ENCODE measurements around the gene ATP6V1B1. TPM values are rescaled to one million over a fixed set of nuclear protein-coding genes. Genes with fewer than 3 reads are reported as not detected.

Gene ATP6V1B1
- total RNA-seq, 2 donors from 2014 or later, result not detected

- no peak for ATAC-seq (replicated peaks)
- Mint-ChIP-seq H3K27me3 (peaks cover 14% of the 10 kb centered on the region), H3K4me3 (no peak overlapping the region), H3K4me1 (no peaks in the 10 kb centered on the region), H3K9me3 (no peaks in the 10 kb centered on the region), H3K27ac (no peak overlapping the region), H3K36me3 (ENCODE audit: low read depth) (no peaks in the 10 kb centered on the region)
These were observed 6.0 kb downstream of the ATP6V1B1 start for GRCh38 chr2:70941701-70942100.

GRCh38 chr2:70942396-70943204 lies 6.9 kb downstream of the ATP6V1B1 start:
- Mint-ChIP-seq H3K36me3 (ENCODE audit: low read depth) (no peaks in the 10 kb centered on the region), H3K4me1 (no peaks in the 10 kb centered on the region), H3K27ac (no peak overlapping the region), H3K4me3 (no peak overlapping the region), H3K9me3 (no peaks in the 10 kb centered on the region), H3K27me3 (peaks cover 16% of the 10 kb centered on the region)
- ATAC-seq (replicated peaks), result no peak

GRCh38 chr2:70943205-70943871 lies 7.6 kb downstream of the ATP6V1B1 start:
- peaks cover 2% of the 10 kb centered on the region for H3K4me1 Mint-ChIP-seq
- H3K36me3 Mint-ChIP-seq (ENCODE audit: low read depth), result no peaks in the 10 kb centered on the region
- H3K27me3 Mint-ChIP-seq, result peaks cover 21% of the 10 kb centered on the region
- ATAC-seq (replicated peaks), result no peak
- H3K27ac Mint-ChIP-seq, result peak overlapping the region; percentile 18
- H3K4me3 Mint-ChIP-seq, result no peak overlapping the region
- H3K9me3 Mint-ChIP-seq, result no peaks in the 10 kb centered on the region

- Mint-ChIP-seq H3K9me3 (no peaks in the 10 kb centered on the region), H3K27ac (peak overlapping the region; percentile 18), H3K27me3 (peaks cover 20% of the 10 kb centered on the region), H3K4me1 (peaks cover 4% of the 10 kb centered on the region), H3K4me3 (no peak overlapping the region), H3K36me3 (ENCODE audit: low read depth) (no peaks in the 10 kb centered on the region)
- ATAC-seq (replicated peaks), result no peak
These were observed 8.5 kb downstream of the ATP6V1B1 start for GRCh38 chr2:70944111-70944690.

- Mint-ChIP-seq H3K9me3 (no peaks in the 10 kb centered on the region), H3K27me3 (peaks cover 17% of the 10 kb centered on the region), H3K27ac (no peak overlapping the region), H3K36me3 (ENCODE audit: low read depth) (no peaks in the 10 kb centered on the region), H3K4me3 (no peak overlapping the region), H3K4me1 (peaks cover 4% of the 10 kb centered on the region)
- ATAC-seq (replicated peaks), result peak; percentile 27
These were observed 11.2 kb downstream of the ATP6V1B1 start for GRCh38 chr2:70946832-70947442.

GRCh38 chr2:70947556-70948184 lies 12.0 kb downstream of the ATP6V1B1 start:
- H3K27me3 Mint-ChIP-seq, result peaks cover 17% of the 10 kb centered on the region
- H3K9me3 Mint-ChIP-seq, result no peaks in the 10 kb centered on the region
- H3K4me3 Mint-ChIP-seq, result peak overlapping the region; percentile 81
- peak; percentile 10 for ATAC-seq (replicated peaks)
- peak overlapping the region; percentile 10 for H3K27ac Mint-ChIP-seq
- no peaks in the 10 kb centered on the region for H3K36me3 Mint-ChIP-seq (ENCODE audit: low read depth)
- peaks cover 4% of the 10 kb centered on the region for H3K4me1 Mint-ChIP-seq

GRCh38 chr2:70948337-70949003 lies 12.8 kb downstream of the ATP6V1B1 start:
- H3K4me1 Mint-ChIP-seq, result peaks cover 4% of the 10 kb centered on the region
- H3K36me3 Mint-ChIP-seq (ENCODE audit: low read depth), result no peaks in the 10 kb centered on the region
- peak overlapping the region; percentile 81 for H3K4me3 Mint-ChIP-seq
- H3K27ac Mint-ChIP-seq, result peak overlapping the region; percentile 10
- ATAC-seq (replicated peaks), result peak; percentile 97
- H3K27me3 Mint-ChIP-seq, result peaks cover 20% of the 10 kb centered on the region
- no peaks in the 10 kb centered on the region for H3K9me3 Mint-ChIP-seq

- Mint-ChIP-seq H3K4me3 (peak overlapping the region; percentile 0), H3K27me3 (peaks cover 21% of the 10 kb centered on the region), H3K4me1 (peaks cover 4% of the 10 kb centered on the region), H3K27ac (no peak overlapping the region), H3K36me3 (ENCODE audit: low read depth) (no peaks in the 10 kb centered on the region), H3K9me3 (no peaks in the 10 kb centered on the region)
- no peak for ATAC-seq (replicated peaks)
These were observed 13.4 kb downstream of the ATP6V1B1 start for GRCh38 chr2:70949086-70949485.

GRCh38 chr2:70954886-70955285 lies 19.2 kb downstream of the ATP6V1B1 start:
- no peak overlapping the region for H3K27ac Mint-ChIP-seq
- no peaks in the 10 kb centered on the region for H3K4me1 Mint-ChIP-seq
- peaks cover 13% of the 10 kb centered on the region for H3K27me3 Mint-ChIP-seq
- no peaks in the 10 kb centered on the region for H3K9me3 Mint-ChIP-seq
- no peak for ATAC-seq (replicated peaks)
- no peak overlapping the region for H3K4me3 Mint-ChIP-seq
- H3K36me3 Mint-ChIP-seq (ENCODE audit: low read depth), result no peaks in the 10 kb centered on the region

- H3K27ac Mint-ChIP-seq, result no peak overlapping the region
- no peaks in the 10 kb centered on the region for H3K4me1 Mint-ChIP-seq
- H3K9me3 Mint-ChIP-seq, result no peaks in the 10 kb centered on the region
- no peak for ATAC-seq (replicated peaks)
- H3K27me3 Mint-ChIP-seq, result peaks cover 15% of the 10 kb centered on the region
- H3K4me3 Mint-ChIP-seq, result no peak overlapping the region
- no peaks in the 10 kb centered on the region for H3K36me3 Mint-ChIP-seq (ENCODE audit: low read depth)
These were observed 20.4 kb downstream of the ATP6V1B1 start for GRCh38 chr2:70956141-70956540.

GRCh38 chr2:70957798-70958197 lies 22.1 kb downstream of the ATP6V1B1 start:
- ATAC-seq (replicated peaks), result no peak
- H3K9me3 Mint-ChIP-seq, result no peaks in the 10 kb centered on the region
- no peak overlapping the region for H3K4me3 Mint-ChIP-seq
- H3K27ac Mint-ChIP-seq, result no peak overlapping the region
- no peaks in the 10 kb centered on the region for H3K36me3 Mint-ChIP-seq (ENCODE audit: low read depth)
- no peaks in the 10 kb centered on the region for H3K4me1 Mint-ChIP-seq
- H3K27me3 Mint-ChIP-seq, result peaks cover 18% of the 10 kb centered on the region

GRCh38 chr2:70958759-70959158 lies 23.1 kb downstream of the ATP6V1B1 start:
- H3K27ac Mint-ChIP-seq, result no peak overlapping the region
- ATAC-seq (replicated peaks), result no peak
- no peaks in the 10 kb centered on the region for H3K4me1 Mint-ChIP-seq
- no peaks in the 10 kb centered on the region for H3K9me3 Mint-ChIP-seq
- H3K36me3 Mint-ChIP-seq (ENCODE audit: low read depth), result no peaks in the 10 kb centered on the region
- no peak overlapping the region for H3K4me3 Mint-ChIP-seq
- peaks cover 20% of the 10 kb centered on the region for H3K27me3 Mint-ChIP-seq

GRCh38 chr2:70959271-70959761 lies 23.6 kb downstream of the ATP6V1B1 start:
- Mint-ChIP-seq H3K27ac (no peak overlapping the region), H3K27me3 (peaks cover 20% of the 10 kb centered on the region), H3K36me3 (ENCODE audit: low read depth) (no peaks in the 10 kb centered on the region), H3K9me3 (no peaks in the 10 kb centered on the region), H3K4me3 (no peak overlapping the region), H3K4me1 (no peaks in the 10 kb centered on the region)
- ATAC-seq (replicated peaks), result no peak

Data from activated T-helper 17 cell treated with anti-CD3 and anti-CD28 coated beads, Interleukin-2, amount 50 U/mL, for 72 hours (primary cell).